Measurements from ENCODE around the gene CUEDC2. TPM values are rescaled to one million over a fixed set of nuclear protein-coding genes. Genes with fewer than 3 reads are reported as not detected.
A peak's percentile ranks its signal among the peaks of the same experiment; 100 is the strongest.

The CUEDC2 gene
- total RNA-seq, 1 experiment from 2014 or later, result 40.2 TPM

GRCh38 chr10:102422545-102423129 lies 9.7 kb downstream of the CUEDC2 start:
- peak overlapping the region; percentile 98 for H3K4me3 Mint-ChIP-seq
- no peaks in the 10 kb centered on the region for H3K9me3 Mint-ChIP-seq
- ChIA-PET POLR2A (interaction anchor here (0.8 to 5.0 kb wide), 5 partner anchors 9 to 51 kb away, joined by 3 to 34 read pairs (median 26); partner anchors contain the start of genes C10orf95 and CUEDC2), CTCF (interaction anchor here (0.7 to 6.7 kb wide), 18 partner anchors 9 to 253 kb away, joined by 3 to 68 read pairs (median 24); partner anchors contain the start of genes ACTR1A, C10orf95, CUEDC2 and GBF1)
- peak; percentile 17 for ATAC-seq
- H3K27ac Mint-ChIP-seq, result no peak overlapping the region; the same call in 1 of the 2 replicates
- peak; percentile 85 for DNase-seq (ENCODE audit: low spot score)
- H3K27me3 Mint-ChIP-seq (ENCODE audit: low read depth), result peaks cover 8% of the 10 kb centered on the region
- H3K36me3 Mint-ChIP-seq, result peaks cover 9% of the 10 kb centered on the region; the same call in 1 of the 2 replicates
- H3K4me1 Mint-ChIP-seq, result peaks cover 16% of the 10 kb centered on the region
- peak; percentile 98 for TF ChIP-seq ZNF121 (CRISPR knock-in tag; IDR thresholded peaks at IDR 0.05)
- TF ChIP-seq ZNF425 (CRISPR knock-in tag; conservative IDR thresholded peaks at IDR 0.05), result no peak
- 0 out of 2 replicates have a peak, but pooled peaks have one; percentile 9 for TF ChIP-seq CBFB (CRISPR knock-in tag; IDR thresholded peaks at IDR 0.05; ENCODE audit: low read depth)
- TF ChIP-seq JUN (CRISPR knock-in tag; IDR thresholded peaks at IDR 0.05), result 0 out of 2 replicates have a peak, but pooled peaks have one; percentile 47
- TF ChIP-seq ESRRA (CRISPR knock-in tag; IDR thresholded peaks at IDR 0.05; ENCODE audit: borderline replicate concordance), result 0 out of 2 replicates have a peak, but pooled peaks have one; percentile 40
- TF ChIP-seq GRHL2 (CRISPR knock-in tag; IDR thresholded peaks at IDR 0.05; ENCODE audit: insufficient replicate concordance, severe bottlenecking), result no peak
- TF ChIP-seq SMAD3 (CRISPR knock-in tag; IDR thresholded peaks at IDR 0.05; ENCODE audit: borderline replicate concordance), result peak; percentile 36; the same call in 1 of the 2 replicates
- peak; percentile 56 for TF ChIP-seq GABPB1 (CRISPR knock-in tag; IDR thresholded peaks at IDR 0.05)
- peak; percentile 57 for TF ChIP-seq USF1 (CRISPR knock-in tag; IDR thresholded peaks at IDR 0.05)
- peak; percentile 72; the same call in 1 of the 2 replicates for TF ChIP-seq ETV6 (CRISPR knock-in tag; IDR thresholded peaks at IDR 0.05)
- TF ChIP-seq USF2 (CRISPR knock-in tag; IDR thresholded peaks at IDR 0.05), result peak; percentile 48; the same call in 1 of the 2 replicates
- peak; percentile 75 for TF ChIP-seq SP1 (CRISPR knock-in tag; conservative IDR thresholded peaks at IDR 0.05)
- peak; percentile 90 for TF ChIP-seq ARID4B (CRISPR knock-in tag; IDR thresholded peaks at IDR 0.05; ENCODE audit: borderline replicate concordance)
- no peak for TF ChIP-seq ZNF532 (CRISPR knock-in tag; IDR thresholded peaks at IDR 0.05; ENCODE audit: borderline replicate concordance)
- peak; percentile 83; the same call in 1 of the 2 replicates for TF ChIP-seq FOXP4 (CRISPR knock-in tag; IDR thresholded peaks at IDR 0.05)
- no peak; the same call in 1 of the 2 replicates for TF ChIP-seq HMGXB4 (CRISPR knock-in tag; IDR thresholded peaks at IDR 0.05)

Measured in WTC11 (cell line).